H1 (cell line): ENCODE results near the gene TP73. TPM values are rescaled to one million over a fixed set of nuclear protein-coding genes. Genes with fewer than 3 reads are reported as not detected.

Experiments
- CTCF ChIA-PET: fragments of 300-600 bp; sonication (Branson Sonifier 250); formaldehyde crosslinking; loops from one replicate; lab custom pipeline; 2021; ENCODE audit not compliant: partially characterized antibody; lab: Charles Lee
- POLR2A ChIA-PET: fragments of 300-600 bp; sonication (Branson Sonifier 250); formaldehyde crosslinking; loops from one replicate; lab custom pipeline; 2021; ENCODE audit warnings: inconsistent platforms; ENCODE audit not compliant: partially characterized antibody; lab: Charles Lee
- DNase-seq, 2 experiments: peaks; one replicate each; pipeline versions ENCODE4 v3.0.0 to v3.0.0-alpha.2; 2010 to 2022; ENCODE audit warnings: low spot score in 2 of 2, low read depth in 1 of 2, mixed read lengths in 1 of 2
- FAIRE-seq: peaks from 2 replicates; lab custom pipeline; 2011; peaks lifted over from hg19 to GRCh38; lab: Jason Lieb, UNC
- H2AFZ ChIP-seq: 2 replicates; pipeline ENCODE4 v1.8.1; 2012; ENCODE audit warnings: low read length, inconsistent platforms
- H2AK5ac ChIP-seq: 2 replicates; pipeline ENCODE4 v1.6.1; 2013; ENCODE audit warnings: low read depth, low read length
- H2BK120ac ChIP-seq: replicated peaks from 2 replicates; pipeline ENCODE3; 2013; ENCODE audit warnings: low read depth, low read length, inconsistent platforms
- H2BK12ac ChIP-seq: 2 replicates; pipeline ENCODE4 v1.6.1; 2013; ENCODE audit warnings: low read depth, low read length
- H2BK15ac ChIP-seq: 2 replicates; pipeline ENCODE4 v1.6.1; 2013; ENCODE audit warnings: low read length
- H2BK20ac ChIP-seq: 2 replicates; pipeline ENCODE4 v1.6.1; 2013; ENCODE audit warnings: low read length
- H2BK5ac ChIP-seq: 2 replicates; pipeline ENCODE4 v1.6.1; 2013; ENCODE audit warnings: low read depth, low read length
- H3K14ac ChIP-seq: 2 replicates; pipeline ENCODE4 v1.6.1; 2013; ENCODE audit warnings: inconsistent platforms; ENCODE audit not compliant: insufficient read length
- H3K18ac ChIP-seq: 2 replicates; pipeline ENCODE4 v1.6.1; 2013; ENCODE audit warnings: low read length; ENCODE audit errors: extremely low read depth
- H3K23ac ChIP-seq: 2 replicates; pipeline ENCODE4 v1.6.1; 2013; ENCODE audit warnings: inconsistent platforms; ENCODE audit not compliant: insufficient read length
- H3K23me2 ChIP-seq: 2 replicates; pipeline ENCODE4 v1.6.1; 2013; ENCODE audit warnings: low read depth, low read length
- H3K27ac ChIP-seq: 2 replicates; pipeline ENCODE4 v1.6.1; 2011; ENCODE audit warnings: low read depth, low read length, inconsistent platforms
- H3K27me3 ChIP-seq, 4 experiments: replicated peaks in 1 of 4; 1 replicate in 1 of 4; 2 replicates in 3 of 4; pipeline versions ENCODE4 v1.6.1 to v1.8.1; 2011 to 2013; ENCODE audit warnings: low read length in 3 of 4, mild to moderate bottlenecking in 3 of 4, inconsistent platforms in 2 of 4, mixed read lengths in 2 of 4, moderate library complexity in 1 of 4; ENCODE audit not compliant: control insufficient read depth in 3 of 4, insufficient read depth in 3 of 4; ENCODE audit errors: extremely low read depth in 1 of 4
- H3K36me3 ChIP-seq, 4 experiments: 2 replicates each; pipeline versions ENCODE4 v1.6.1 to v1.8.1; 2011 to 2013; ENCODE audit warnings: mild to moderate bottlenecking in 4 of 4, low read length in 3 of 4, moderate library complexity in 2 of 4, control low read depth in 1 of 4, inconsistent platforms in 1 of 4; ENCODE audit not compliant: insufficient read depth in 4 of 4, control insufficient read depth in 2 of 4
- H3K4ac ChIP-seq: replicated peaks from 2 replicates; pipeline ENCODE3; 2013; ENCODE audit warnings: low read length, low read depth, mixed read lengths, inconsistent platforms; ENCODE audit not compliant: insufficient read length
- H3K4me1 ChIP-seq, 4 experiments: replicated peaks in 1 of 4; 1 replicate in 1 of 4; 2 replicates in 3 of 4; pipeline versions ENCODE4 v1.6.1 to v1.8.1; 2011 to 2013; ENCODE audit warnings: low read length in 3 of 4, inconsistent platforms in 2 of 4, mixed read lengths in 1 of 4; ENCODE audit not compliant: insufficient read depth in 4 of 4, control insufficient read depth in 3 of 4
- H3K4me2 ChIP-seq, 2 experiments: 2 replicates each; pipeline versions ENCODE4 v1.6.1 to v1.8.1; 2011 to 2013; ENCODE audit warnings: low read depth in 2 of 2, low read length in 2 of 2, control low read depth in 1 of 2, inconsistent platforms in 1 of 2, mild to moderate bottlenecking in 1 of 2; ENCODE audit not compliant: insufficient read depth in 1 of 2
- H3K4me3 ChIP-seq, 4 experiments: fragments of 200-600, 300-600 bp in 1 of 4; sonication (generic), shearing (Covaris generic), sonication (Bioruptor Twin) in 1 of 4; 2 replicates each; pipeline versions ENCODE4 v1.5.1 to v1.8.1; 2011 to 2016; ENCODE audit warnings: low read length in 4 of 4, low read depth in 3 of 4, control low read depth in 2 of 4, inconsistent platforms in 2 of 4, mild to moderate bottlenecking in 2 of 4, mixed read lengths in 1 of 4, moderate library complexity in 1 of 4; ENCODE audit not compliant: insufficient read depth in 2 of 4; ENCODE audit errors: extremely low read depth in 1 of 4
- H3K56ac ChIP-seq: replicated peaks from 2 replicates; pipeline ENCODE3; 2013; ENCODE audit warnings: low read depth, mild to moderate bottlenecking, mixed read lengths, low read length, inconsistent platforms; ENCODE audit not compliant: insufficient read length
- H3K79me1 ChIP-seq: 2 replicates; pipeline ENCODE4 v1.6.1; 2013; ENCODE audit warnings: low read depth, low read length, control low read depth
- H3K79me2 ChIP-seq, 2 experiments: 2 replicates each; pipeline versions ENCODE4 v1.6.1 to v1.8.1; 2012 to 2013; ENCODE audit warnings: low read length in 2 of 2, mild to moderate bottlenecking in 2 of 2, inconsistent platforms in 1 of 2; ENCODE audit not compliant: insufficient read depth in 2 of 2, control insufficient read depth in 1 of 2
- H3K9ac ChIP-seq, 4 experiments: replicated peaks in 1 of 4; 1 replicate in 1 of 4; 2 replicates in 3 of 4; pipeline versions ENCODE4 v1.6.1 to v1.8.1; 2011 to 2013; ENCODE audit warnings: low read depth in 3 of 4, low read length in 3 of 4, control low read depth in 2 of 4, mild to moderate bottlenecking in 2 of 4, moderate library complexity in 2 of 4, inconsistent platforms in 1 of 4; ENCODE audit errors: extremely low read depth in 1 of 4
- H3K9me3 ChIP-seq, 2 experiments: 2 replicates each; pipeline versions ENCODE4 v1.6.1 to v1.8.1; 2012 to 2013; ENCODE audit warnings: mild to moderate bottlenecking in 2 of 2, moderate library complexity in 2 of 2, control low read depth in 1 of 2, inconsistent platforms in 1 of 2, low read depth in 1 of 2, low read length in 1 of 2, mixed read lengths in 1 of 2; ENCODE audit not compliant: insufficient read depth in 2 of 2
- H4K20me1 ChIP-seq, 2 experiments: replicated peaks in 1 of 2; 2 replicates each; pipeline versions ENCODE3 to v1.8.1; 2011 to 2013; ENCODE audit warnings: inconsistent platforms in 2 of 2, low read length in 2 of 2, mild to moderate bottlenecking in 1 of 2; ENCODE audit not compliant: insufficient read depth in 2 of 2, control insufficient read depth in 1 of 2
- H4K5ac ChIP-seq: 2 replicates; pipeline ENCODE4 v1.6.1; 2013; ENCODE audit warnings: low read length, low read depth, mixed read lengths, inconsistent platforms; ENCODE audit not compliant: insufficient read length
- H4K8ac ChIP-seq: 2 replicates; pipeline ENCODE4 v1.8.0; 2013; ENCODE audit warnings: mild to moderate bottlenecking, moderate library complexity, low read length, inconsistent platforms; ENCODE audit not compliant: insufficient read depth; ENCODE audit errors: extremely low read depth
- H4K91ac ChIP-seq: replicated peaks from 2 replicates; pipeline ENCODE3; 2013; ENCODE audit warnings: low read length, mixed read lengths, inconsistent platforms; ENCODE audit not compliant: insufficient read length
- EP300 ChIP-seq, 2 experiments: IDR thresholded peaks; 1 replicate in 1 of 2; 2 replicates in 1 of 2; pipeline ENCODE4 v1.6.1; 2011 to 2012; ENCODE audit warnings: low read depth in 2 of 2, low read length in 2 of 2, mild to moderate bottlenecking in 2 of 2, borderline replicate concordance in 1 of 2, inconsistent platforms in 1 of 2, moderate library complexity in 1 of 2
- MAFK ChIP-seq: IDR thresholded peaks from 2 replicates; pipeline ENCODE4 v1.6.1; 2012; ENCODE audit warnings: low read depth, mild to moderate bottlenecking, improper control_type of control experiment, low read length
- POLR2A ChIP-seq, 2 experiments: IDR thresholded peaks; 1 replicate in 1 of 2; 2 replicates in 1 of 2; pipeline ENCODE4 v1.6.1; 2011; ENCODE audit warnings: low read depth in 2 of 2, low read length in 2 of 2, mild to moderate bottlenecking in 2 of 2; ENCODE audit errors: control extremely low read depth in 1 of 2
- SRF ChIP-seq: IDR thresholded peaks from 2 replicates; pipeline ENCODE4 v1.6.1; 2011; ENCODE audit warnings: mild to moderate bottlenecking, low read depth, low read length, moderate library complexity
- TAF7 ChIP-seq: optimal IDR thresholded peaks from 2 replicates; pipeline ENCODE3; 2011; ENCODE audit warnings: low read depth, mild to moderate bottlenecking, inconsistent platforms, low read length, moderate library complexity, borderline replicate concordance
- WGBS, 2 experiments: shearing (Covaris generic) in 1 of 2; methylation state at CpG; one replicate each; pipeline versions ENCODE4 v1.1.6 to v1.1.7; 2013 to 2015; ENCODE audit warnings: low lambda C conversion rate in 2 of 2, mixed read lengths in 2 of 2, inconsistent platforms in 1 of 2, low coverage in 1 of 2, missing lambda C conversion rate in 1 of 2; ENCODE audit not compliant: insufficient replicate concordance in 2 of 2, insufficient coverage in 1 of 2, insufficient read length in 1 of 2; ENCODE audit errors: extremely low coverage in 1 of 2, missing lambda C conversion rate in 1 of 2; 5-methylcytosine and 5-hydroxymethylcytosine counted together
- polyA plus RNA-seq, 7 experiments: library from polyadenylated mRNA; depleted of rRNA in 3 of 7; stranded (reverse) in 5 of 7; unstranded in 2 of 7; fragments of >200 nt in 5 of 7; fragments of 200-250 nt in 2 of 7; gene quantifications; 1 replicate in 5 of 7; 2 replicates in 1 of 7; 4 replicates in 1 of 7; pipeline versions ENCODE4 v1.2.1 to v1.2.3, GENCODE V29; 2011 to 2013; ENCODE audit warnings: missing spikeins in 2 of 7, mixed read lengths in 2 of 7
- total RNA-seq: library from RNA; stranded (reverse); fragmentation: NEBNext Ultra II Directional; extraction: Animal tissue kit (Norgen Biotek cat#: 25700); gene quantifications from 2 replicates; pipeline ENCODE4 v1.2.1, GENCODE V29; 2021
- TF ChIP-seq, protein P1 (sequence below): IDR thresholded peaks from 2 replicates; pipeline ENCODE4 v1.6.1; 2012; ENCODE audit warnings: low read length, inconsistent platforms

Gene TP73
- total and polyA plus RNA-seq, 2 of the 8 experiments (the other 6 are each of a cell fraction or from before 2014, with no cell fraction given), result 2.6 to 3.1 TPM

DNA sequence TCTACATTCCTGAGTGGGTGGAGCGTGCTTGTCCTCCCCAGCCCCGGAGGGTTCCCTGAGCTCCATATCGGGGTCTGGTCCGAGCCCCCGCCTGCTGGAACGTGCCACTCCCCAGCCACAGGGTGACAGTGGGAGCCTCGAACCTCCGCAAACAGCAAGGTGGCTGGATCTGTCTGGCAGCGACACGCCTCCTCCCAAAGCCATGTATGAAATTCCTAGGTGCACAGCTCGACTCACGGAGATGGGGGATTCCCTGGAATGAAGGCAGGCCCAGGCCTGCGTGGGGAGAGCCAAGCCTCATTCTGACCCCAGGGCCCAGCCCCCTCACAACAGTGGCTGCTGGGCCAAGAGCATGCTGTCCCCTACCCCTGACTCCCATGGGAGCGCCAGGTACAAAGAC lies 32.9 kb downstream of the TP73 start:
- Histone ChIP-seq H3K9ac (no peak overlapping the region), H3K18ac (no peak overlapping the region), H3K23me2 (no peaks in the 10 kb centered on the region; the same call in 1 of the 2 replicates), H3K9me3 (no peaks in the 10 kb centered on the region), H3K4me2 (no peak overlapping the region)
- DNase-seq, result no peak
- TF ChIP-seq MAFK, result no peak
- TF ChIP-seq POLR2A (IDR thresholded peaks at IDR 0.05; ENCODE audit: control extremely low read depth in 1 of 2, low read depth in 2 of 2, low read length in 2 of 2), result no peak
- no peak for TF ChIP-seq EP300 (IDR thresholded peaks at IDR 0.05; ENCODE audit: borderline replicate concordance in 1 of 2, low read depth in 2 of 2, low read length in 2 of 2)
- TF ChIP-seq, protein P1, sequence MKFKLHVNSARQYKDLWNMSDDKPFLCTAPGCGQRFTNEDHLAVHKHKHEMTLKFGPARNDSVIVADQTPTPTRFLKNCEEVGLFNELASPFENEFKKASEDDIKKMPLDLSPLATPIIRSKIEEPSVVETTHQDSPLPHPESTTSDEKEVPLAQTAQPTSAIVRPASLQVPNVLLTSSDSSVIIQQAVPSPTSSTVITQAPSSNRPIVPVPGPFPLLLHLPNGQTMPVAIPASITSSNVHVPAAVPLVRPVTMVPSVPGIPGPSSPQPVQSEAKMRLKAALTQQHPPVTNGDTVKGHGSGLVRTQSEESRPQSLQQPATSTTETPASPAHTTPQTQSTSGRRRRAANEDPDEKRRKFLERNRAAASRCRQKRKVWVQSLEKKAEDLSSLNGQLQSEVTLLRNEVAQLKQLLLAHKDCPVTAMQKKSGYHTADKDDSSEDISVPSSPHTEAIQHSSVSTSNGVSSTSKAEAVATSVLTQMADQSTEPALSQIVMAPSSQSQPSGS, result no peak
- TF ChIP-seq SRF, result no peak
- no peak for TF ChIP-seq TAF7
- TF ChIP-seq, all 59 proteins: peak for 0
- no peak overlapping the region for H3K4ac ChIP-seq
- H3K4me3 ChIP-seq, result no peak overlapping the region
- POLR2A ChIA-PET, result interaction anchor here (1.0 kb wide), 1 partner anchor 10 kb away, joined by 3 read pairs; no protein-coding TSS in a partner anchor
- H3K36me3 ChIP-seq, result no peaks in the 10 kb centered on the region
- H3K23ac ChIP-seq, result no peak overlapping the region
- H4K91ac ChIP-seq, result no peak overlapping the region
- no peak overlapping the region for H2BK12ac ChIP-seq
- no peaks in the 10 kb centered on the region for H3K79me2 ChIP-seq
- H2AK5ac ChIP-seq, result no peak overlapping the region
- no peak overlapping the region for H3K56ac ChIP-seq
- H3K4me1 ChIP-seq, result peaks cover 3 to 31% (median 17%) of the 10 kb centered on the region in 4 experiments
- H3K14ac ChIP-seq, result no peak overlapping the region
- CTCF ChIA-PET, result interaction anchor here (1.5 to 5.6 kb wide), 3 partner anchors 10 to 195 kb away, joined by 3 to 32 read pairs (median 7); no protein-coding TSS in a partner anchor
- 90% methylated on average over 14 of the region's 14 CpGs; no CpG with 5 or more reads in 1 of the 2 experiments for WGBS, 2 experiments
- no peaks in the 10 kb centered on the region for H3K79me1 ChIP-seq
- no peak overlapping the region for H2BK20ac ChIP-seq
- no peak overlapping the region for H3K27ac ChIP-seq
- H2BK15ac ChIP-seq, result no peak overlapping the region
- no peak for FAIRE-seq
- H2BK120ac ChIP-seq, result no peak overlapping the region
- H4K5ac ChIP-seq, result no peak overlapping the region
- H4K20me1 ChIP-seq, result no peaks in the 10 kb centered on the region
- H2AFZ ChIP-seq, result no peak overlapping the region
- no peak overlapping the region; the same call in 1 of the 2 replicates for H4K8ac ChIP-seq
- H2BK5ac ChIP-seq, result no peak overlapping the region
- peaks cover 0 to 8% (median 3%) of the 10 kb centered on the region in 4 experiments; a peak in 3 of 7 replicates for H3K27me3 ChIP-seq
